MM.1S (cell line): ENCODE data around the gene CD300H.

Experiments
- DNase-seq: peaks from one replicate; pipeline ENCODE4 v3.0.0-alpha.2; 2015
- H2AFZ ChIP-seq: fragments of 300-600 bp; sonication (generic); 2 replicates; pipeline ENCODE4 v1.6.0; 2016; ENCODE audit warnings: antibody characterized with exemption, low read length
- H3F3A ChIP-seq: fragments of 300-600 bp; sonication (generic); 2 replicates; pipeline ENCODE4 v1.6.1; 2016; ENCODE audit warnings: mild to moderate bottlenecking, antibody characterized with exemption, low read length, moderate library complexity, mixed read lengths; ENCODE audit not compliant: insufficient read depth
- H3K27ac ChIP-seq: fragments of 300-600 bp; sonication (generic); 2 replicates; pipeline ENCODE4 v1.5.1; 2016; ENCODE audit warnings: mild to moderate bottlenecking, low read length
- H3K27me3 ChIP-seq: fragments of 300-600 bp; sonication (generic); replicated peaks from 2 replicates; pipeline ENCODE4 v1.6.0; 2016; ENCODE audit warnings: low read length; ENCODE audit not compliant: insufficient read depth
- H3K36me3 ChIP-seq: fragments of 300-600 bp; sonication (generic); replicated peaks from 2 replicates; pipeline ENCODE4 v1.6.1; 2016; ENCODE audit warnings: mild to moderate bottlenecking, low read length, mixed read lengths; ENCODE audit not compliant: insufficient read depth
- H3K4me1 ChIP-seq: fragments of 300-600 bp; sonication (generic); 2 replicates; pipeline ENCODE4 v1.6.1; 2016; ENCODE audit warnings: low read length, mixed read lengths
- H3K4me2 ChIP-seq: fragments of 300-600 bp; sonication (generic); 2 replicates; pipeline ENCODE4 v1.6.0; 2016; ENCODE audit warnings: low read depth, low read length
- H3K4me3 ChIP-seq: fragments of 300-600 bp; sonication (generic); 2 replicates; pipeline ENCODE4 v1.5.1; 2016; ENCODE audit warnings: low read length, mixed read lengths
- H3K79me2 ChIP-seq: fragments of 300-600 bp; sonication (generic); 2 replicates; pipeline ENCODE4 v1.6.1; 2016; ENCODE audit warnings: mixed run types, low read length, mixed read lengths
- H3K9ac ChIP-seq: fragments of 300-600 bp; sonication (generic); 2 replicates; pipeline ENCODE4 v1.6.1; 2016; ENCODE audit warnings: low read length, mixed read lengths
- H3K9me2 ChIP-seq: fragments of 300-600 bp; sonication (generic); replicated peaks from 2 replicates; pipeline ENCODE4 v1.6.1; 2016; ENCODE audit warnings: mild to moderate bottlenecking, low read length, mixed read lengths; ENCODE audit not compliant: insufficient read depth
- H3K9me3 ChIP-seq: fragments of 300-600 bp; sonication (generic); replicated peaks from 2 replicates; pipeline ENCODE4 v1.6.1; 2016; ENCODE audit warnings: mild to moderate bottlenecking, low read length, mixed read lengths; ENCODE audit not compliant: insufficient read depth
- H4K20me1 ChIP-seq: fragments of 300-600 bp; sonication (generic); 2 replicates; pipeline ENCODE4 v1.6.1; 2016; ENCODE audit warnings: mild to moderate bottlenecking, low read length, moderate library complexity, mixed read lengths; ENCODE audit not compliant: insufficient read depth
- CTCF ChIP-seq: fragments of 300-600 bp; sonication (generic); IDR thresholded peaks from 2 replicates; pipeline ENCODE4 v1.5.1; 2016; ENCODE audit warnings: antibody characterized with exemption, low read length, mixed read lengths
- EZH2 ChIP-seq: fragments of 300-600 bp; sonication (generic); optimal IDR thresholded peaks from 2 replicates; pipeline ENCODE3; 2017; ENCODE audit warnings: low read depth, mild to moderate bottlenecking, antibody characterized with exemption, low read length, mixed read lengths
- EZH2phosphoT487 ChIP-seq: fragments of 300-600 bp; sonication (generic); IDR thresholded peaks from 2 replicates; pipeline ENCODE4 v1.6.1; 2018; ENCODE audit warnings: antibody characterized with exemption, low read length

CD300H gene

GRCh38 chr17:74523308-74523707, 44.0 kb downstream of the CD300H start:
- no peak for DNase-seq
- H4K20me1 ChIP-seq, result no peaks in the 10 kb centered on the region

GRCh38 chr17:74522381-74523105, 44.8 kb downstream of the CD300H start:
- TF ChIP-seq EZH2phosphoT487, result no peak
- TF ChIP-seq CTCF, result no peak
- TF ChIP-seq EZH2, result no peak
- peaks cover 93% of the 10 kb centered on the region for H3K27me3 ChIP-seq
- no peaks in the 10 kb centered on the region for H3F3A ChIP-seq
- no peak overlapping the region for H3K4me3 ChIP-seq
- no peaks in the 10 kb centered on the region for H3K9me2 ChIP-seq
- no peaks in the 10 kb centered on the region for H3K36me3 ChIP-seq
- no peaks in the 10 kb centered on the region for H3K4me1 ChIP-seq
- DNase-seq, result no peak
- no peak overlapping the region for H3K4me2 ChIP-seq
- no peak overlapping the region for H3K9ac ChIP-seq
- no peaks in the 10 kb centered on the region for H3K9me3 ChIP-seq
- H3K27ac ChIP-seq, result no peak overlapping the region
- no peaks in the 10 kb centered on the region for H3K79me2 ChIP-seq
- H2AFZ ChIP-seq, result no peak overlapping the region
- H4K20me1 ChIP-seq, result no peaks in the 10 kb centered on the region

More at GRCh38 chr17:74523308-74523707, 44.0 kb downstream of the CD300H start:
- no peak overlapping the region for H3K4me3 ChIP-seq
- no peaks in the 10 kb centered on the region for H3F3A ChIP-seq
- H3K27ac ChIP-seq, result no peak overlapping the region
- no peaks in the 10 kb centered on the region for H3K9me2 ChIP-seq
- H3K36me3 ChIP-seq, result no peaks in the 10 kb centered on the region
- H3K9ac ChIP-seq, result no peak overlapping the region
- H3K79me2 ChIP-seq, result no peaks in the 10 kb centered on the region
- peaks cover 92% of the 10 kb centered on the region for H3K27me3 ChIP-seq
- H3K4me1 ChIP-seq, result no peaks in the 10 kb centered on the region
- H2AFZ ChIP-seq, result no peak overlapping the region
- TF ChIP-seq EZH2 (no peak), EZH2phosphoT487 (no peak)
- H3K9me3 ChIP-seq, result no peaks in the 10 kb centered on the region
- no peak overlapping the region for H3K4me2 ChIP-seq

- peaks cover 93% of the 10 kb centered on the region for H3K27me3 ChIP-seq
- H3K27ac ChIP-seq, result no peak overlapping the region
- no peaks in the 10 kb centered on the region for H3K36me3 ChIP-seq
- no peaks in the 10 kb centered on the region for H3K9me3 ChIP-seq
- no peak overlapping the region for H2AFZ ChIP-seq
- H3K79me2 ChIP-seq, result no peaks in the 10 kb centered on the region
- TF ChIP-seq CTCF (no peak), EZH2phosphoT487 (no peak), EZH2 (no peak)
- no peak overlapping the region for H3K9ac ChIP-seq
- H3K4me2 ChIP-seq, result no peak overlapping the region
- DNase-seq, result no peak
- H3K4me3 ChIP-seq, result no peak overlapping the region
- H3K4me1 ChIP-seq, result no peaks in the 10 kb centered on the region
- H3F3A ChIP-seq, result no peaks in the 10 kb centered on the region
- H3K9me2 ChIP-seq, result no peaks in the 10 kb centered on the region
- no peaks in the 10 kb centered on the region for H4K20me1 ChIP-seq
These were observed 45.6 kb downstream of the CD300H start for GRCh38 chr17:74521701-74522201.
